ENCODE results near the gene ZNF316.
"Not testable (repeated sequence)": the region's sequence is repeated elsewhere in the genome, so short reads cannot be mapped to it uniquely, and the experiment has no call there.

Gene ZNF316

GRCh38 chr7:6648066-6648814, 11.1 kb downstream of the ZNF316 start:
- no peak for DNase-seq

- no peak for DNase-seq
Measured at GRCh38 chr7:6648815-6649104, 11.6 kb downstream of the ZNF316 start.

- DNase-seq = no peak
Measured at GRCh38 chr7:6649241-6649961, 12.3 kb downstream of the ZNF316 start.

- DNase-seq = no peak
Measured at GRCh38 chr7:6650086-6650485, 13.0 kb downstream of the ZNF316 start.

GRCh38 chr7:6650521-6651011, 13.4 kb downstream of the ZNF316 start:
- DNase-seq = no peak

GRCh38 chr7:6651851-6652445, 14.8 kb downstream of the ZNF316 start:
- DNase-seq = no peak

- DNase-seq = no peak
Measured at GRCh38 chr7:6652446-6653011, 15.4 kb downstream of the ZNF316 start.

- DNase-seq = no peak
Measured at GRCh38 chr7:6653071-6654003, 16.2 kb downstream of the ZNF316 start.

- DNase-seq = no peak
Measured at GRCh38 chr7:6654113-6654841, 17.2 kb downstream of the ZNF316 start.

- DNase-seq = no peak
Measured at GRCh38 chr7:6654842-6655610, 17.9 kb downstream of the ZNF316 start.

- no peak for DNase-seq
Measured at GRCh38 chr7:6655636-6656385, 18.7 kb downstream of the ZNF316 start.

- no peak for DNase-seq
Measured at GRCh38 chr7:6656413-6656812, 19.3 kb downstream of the ZNF316 start.

GRCh38 chr7:6658618-6659345, 21.7 kb downstream of the ZNF316 start:
- no peak for DNase-seq

GRCh38 chr7:6670851-6671250, 33.7 kb downstream of the ZNF316 start:
- not testable (repeated sequence) for DNase-seq

GRCh38 chr7:6675807-6676405, 38.8 kb downstream of the ZNF316 start:
- DNase-seq = no peak

GRCh38 chr7:6680146-6680545, 43.0 kb downstream of the ZNF316 start:
- no peak for DNase-seq

GRCh38 chr7:6691103-6691502, 54.0 kb downstream of the ZNF316 start:
- no peak for DNase-seq

GRCh38 chr7:6691609-6692106, 54.5 kb downstream of the ZNF316 start:
- no peak for DNase-seq

GRCh38 chr7:6700793-6701192, 63.7 kb downstream of the ZNF316 start:
- DNase-seq = no peak
